OCI-LY1 (cell line): ENCODE results near the gene IGIP.

Source experiments
- H2AFZ ChIP-seq: fragments of 200-600 bp; sonication (generic), shearing (Covaris generic); 2 replicates; pipeline ENCODE4 v1.6.0; 2014; ENCODE audit warnings: antibody characterized with exemption, mild to moderate bottlenecking, low read length
- H3F3A ChIP-seq: fragments of 200-600 bp; sonication (generic), shearing (Covaris generic); 2 replicates; pipeline ENCODE4 v1.6.0; 2014; ENCODE audit warnings: mild to moderate bottlenecking, antibody characterized with exemption, low read length, moderate library complexity; ENCODE audit not compliant: insufficient read depth
- H3K27ac ChIP-seq: fragments of 200-600 bp; sonication (generic); 2 replicates; pipeline ENCODE4 v1.5.1; 2014; ENCODE audit warnings: low read length, mixed run types, mild to moderate bottlenecking, low read depth; ENCODE audit not compliant: poor library complexity, severe bottlenecking
- H3K27me3 ChIP-seq: fragments of 200-600 bp; sonication (generic); 2 replicates; pipeline ENCODE4 v1.6.0; 2014; ENCODE audit warnings: antibody characterized with exemption, mild to moderate bottlenecking, low read length, moderate library complexity; ENCODE audit not compliant: insufficient read depth
- H3K36me3 ChIP-seq: fragments of 200-600 bp; sonication (generic); 2 replicates; pipeline ENCODE4 v1.6.1; 2014; ENCODE audit warnings: mild to moderate bottlenecking, antibody characterized with exemption, low read length, moderate library complexity, mixed read lengths; ENCODE audit not compliant: insufficient read depth
- H3K4me1 ChIP-seq: fragments of 200-600 bp; sonication (generic); 2 replicates; pipeline ENCODE4 v1.5.1; 2014; ENCODE audit warnings: mild to moderate bottlenecking, low read length, moderate library complexity; ENCODE audit not compliant: insufficient read depth, severe bottlenecking
- H3K4me2 ChIP-seq: fragments of 200-600 bp; sonication (generic), shearing (Covaris generic); 2 replicates; pipeline ENCODE4 v1.6.1; 2014; ENCODE audit warnings: low read length
- H3K4me3 ChIP-seq: fragments of 200-600 bp; sonication (generic); 2 replicates; pipeline ENCODE4 v1.5.1; 2014; ENCODE audit warnings: low read length, low read depth, mild to moderate bottlenecking, mixed read lengths; ENCODE audit not compliant: poor library complexity, severe bottlenecking
- H3K79me2 ChIP-seq: fragments of 200-600 bp; shearing (Covaris generic); 2 replicates; pipeline ENCODE4 v1.6.1; 2016; ENCODE audit warnings: mixed run types, low read length, mixed read lengths; ENCODE audit not compliant: insufficient read depth
- H3K9ac ChIP-seq: fragments of 200-600 bp; sonication (generic), shearing (Covaris generic); 2 replicates; pipeline ENCODE4 v1.6.1; 2014; ENCODE audit warnings: mild to moderate bottlenecking, low read length, mixed read lengths
- H3K9me2 ChIP-seq: fragments of 200-600 bp; sonication (generic), shearing (Covaris generic); 2 replicates; pipeline ENCODE4 v1.6.1; 2014; ENCODE audit warnings: low read depth, mild to moderate bottlenecking, low read length, mixed read lengths
- H3K9me3 ChIP-seq: fragments of 200-600 bp; shearing (Covaris generic); 2 replicates; pipeline ENCODE4 v1.6.1; 2014; ENCODE audit warnings: low read length, mixed read lengths
- H4K20me1 ChIP-seq: fragments of 200-600 bp; sonication (generic), shearing (Covaris generic); 2 replicates; pipeline ENCODE4 v1.6.0; 2016; ENCODE audit warnings: mild to moderate bottlenecking, low read length; ENCODE audit not compliant: insufficient read depth
- EZH2 ChIP-seq: fragments of 200-600 bp; sonication (generic), shearing (Covaris generic); IDR thresholded peaks from 2 replicates; pipeline ENCODE4 v1.8.0; 2017; ENCODE audit warnings: borderline replicate concordance, mixed run types, mild to moderate bottlenecking, antibody characterized with exemption, low read length, moderate library complexity, mixed read lengths
- TF ChIP-seq, protein P1 (sequence below): fragments of 200-600 bp; sonication (generic), shearing (Covaris generic); IDR thresholded peaks from 2 replicates; pipeline ENCODE4 v1.5.1; 2017; ENCODE audit warnings: mild to moderate bottlenecking, antibody characterized with exemption, low read length, moderate library complexity, mixed read lengths

Gene IGIP

DNA sequence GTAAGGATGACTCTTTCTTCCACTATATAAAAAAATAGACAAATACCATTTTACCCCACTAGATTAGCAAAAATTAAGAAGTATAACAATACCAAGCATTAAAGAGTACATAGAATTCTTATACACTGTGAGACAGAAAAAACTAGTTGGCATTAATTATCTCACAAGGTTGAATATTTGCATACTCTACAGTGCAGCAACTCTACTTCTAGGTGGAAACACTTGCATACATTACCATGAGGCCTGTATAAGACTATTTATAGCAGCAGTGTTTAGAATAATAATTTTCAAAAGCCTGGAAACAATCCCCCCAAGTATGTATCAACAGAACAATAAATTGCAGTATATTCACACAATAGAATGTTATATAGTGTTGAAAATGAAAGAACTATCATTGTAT is 30.8 kb upstream of the IGIP start:
- H3K4me2 ChIP-seq, result no peak overlapping the region
- no peaks in the 10 kb centered on the region for H4K20me1 ChIP-seq
- peaks cover 7% of the 10 kb centered on the region for H3K9me3 ChIP-seq
- H3K4me1 ChIP-seq, result no peaks in the 10 kb centered on the region
- H3K36me3 ChIP-seq, result no peaks in the 10 kb centered on the region; the same call in 1 of the 2 replicates
- no peaks in the 10 kb centered on the region for H3F3A ChIP-seq
- no peak overlapping the region for H3K9ac ChIP-seq
- H3K9me2 ChIP-seq, result no peaks in the 10 kb centered on the region
- H3K79me2 ChIP-seq, result no peaks in the 10 kb centered on the region
- no peak for TF ChIP-seq EZH2
- TF ChIP-seq, protein P1, sequence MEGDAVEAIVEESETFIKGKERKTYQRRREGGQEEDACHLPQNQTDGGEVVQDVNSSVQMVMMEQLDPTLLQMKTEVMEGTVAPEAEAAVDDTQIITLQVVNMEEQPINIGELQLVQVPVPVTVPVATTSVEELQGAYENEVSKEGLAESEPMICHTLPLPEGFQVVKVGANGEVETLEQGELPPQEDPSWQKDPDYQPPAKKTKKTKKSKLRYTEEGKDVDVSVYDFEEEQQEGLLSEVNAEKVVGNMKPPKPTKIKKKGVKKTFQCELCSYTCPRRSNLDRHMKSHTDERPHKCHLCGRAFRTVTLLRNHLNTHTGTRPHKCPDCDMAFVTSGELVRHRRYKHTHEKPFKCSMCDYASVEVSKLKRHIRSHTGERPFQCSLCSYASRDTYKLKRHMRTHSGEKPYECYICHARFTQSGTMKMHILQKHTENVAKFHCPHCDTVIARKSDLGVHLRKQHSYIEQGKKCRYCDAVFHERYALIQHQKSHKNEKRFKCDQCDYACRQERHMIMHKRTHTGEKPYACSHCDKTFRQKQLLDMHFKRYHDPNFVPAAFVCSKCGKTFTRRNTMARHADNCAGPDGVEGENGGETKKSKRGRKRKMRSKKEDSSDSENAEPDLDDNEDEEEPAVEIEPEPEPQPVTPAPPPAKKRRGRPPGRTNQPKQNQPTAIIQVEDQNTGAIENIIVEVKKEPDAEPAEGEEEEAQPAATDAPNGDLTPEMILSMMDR, result no peak
- no peaks in the 10 kb centered on the region for H3K27me3 ChIP-seq
- H3K27ac ChIP-seq, result no peak overlapping the region
- H2AFZ ChIP-seq, result no peak overlapping the region
- no peak overlapping the region for H3K4me3 ChIP-seq

DNA sequence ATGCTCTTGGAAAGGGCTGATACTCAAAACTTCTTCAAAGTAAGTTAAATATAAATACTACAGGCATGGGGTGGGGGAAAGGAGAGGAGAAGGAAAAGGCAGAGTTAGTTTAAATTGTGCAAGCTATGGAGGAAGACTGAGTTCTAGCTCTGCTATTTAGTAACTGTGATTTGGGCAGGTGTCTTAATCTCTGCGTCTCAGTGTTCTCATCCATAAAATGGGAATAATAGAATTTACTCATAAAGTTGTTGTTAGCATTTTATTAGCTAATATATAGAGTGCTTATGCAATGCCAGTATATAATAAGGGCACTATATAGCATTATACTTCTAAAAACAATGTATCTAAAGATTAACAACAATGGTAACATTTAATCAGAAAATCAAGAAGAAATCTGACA is 24.6 kb upstream of the IGIP start:
- Histone ChIP-seq H3K9me2 (no peaks in the 10 kb centered on the region), H4K20me1 (no peaks in the 10 kb centered on the region), H3K27me3 (no peaks in the 10 kb centered on the region), H3K9me3 (no peaks in the 10 kb centered on the region), H2AFZ (no peak overlapping the region), H3K4me2 (no peak overlapping the region), H3K4me1 (no peaks in the 10 kb centered on the region), H3K9ac (no peak overlapping the region), H3F3A (no peaks in the 10 kb centered on the region), H3K79me2 (no peaks in the 10 kb centered on the region), H3K4me3 (no peak overlapping the region), H3K27ac (no peak overlapping the region), H3K36me3 (no peaks in the 10 kb centered on the region)
- TF ChIP-seq EZH2, result no peak
- TF ChIP-seq, protein P1, result no peak

DNA sequence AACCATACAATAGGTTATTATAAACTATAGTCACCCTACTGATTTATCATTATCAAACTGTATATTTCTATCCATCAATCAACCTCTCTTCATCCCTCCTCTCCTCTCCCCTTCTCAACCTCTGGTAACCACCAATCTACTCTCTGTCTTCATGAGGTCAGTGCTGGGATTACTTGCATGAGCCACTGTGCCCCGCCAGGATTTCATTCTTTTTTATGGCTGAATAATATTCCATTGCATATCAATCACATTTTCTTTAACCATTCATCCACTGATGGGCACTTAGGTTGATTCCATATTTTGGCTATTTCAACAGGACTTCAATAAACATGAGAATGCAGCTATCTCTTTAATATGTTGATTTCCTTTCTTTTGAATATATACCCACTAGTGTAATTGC is 22.6 kb upstream of the IGIP start:
- Histone ChIP-seq H3K4me2 (no peak overlapping the region), H3K4me3 (no peak overlapping the region), H3K9me3 (no peaks in the 10 kb centered on the region), H3K4me1 (peaks cover 8% of the 10 kb centered on the region), H2AFZ (no peak overlapping the region), H3F3A (no peaks in the 10 kb centered on the region; the same call in 1 of the 2 replicates), H3K79me2 (no peaks in the 10 kb centered on the region), H3K27ac (no peak overlapping the region), H3K36me3 (no peaks in the 10 kb centered on the region), H3K9ac (no peak overlapping the region), H3K27me3 (no peaks in the 10 kb centered on the region), H3K9me2 (no peaks in the 10 kb centered on the region), H4K20me1 (no peaks in the 10 kb centered on the region)
- TF ChIP-seq, protein P1, result no peak
- no peak for TF ChIP-seq EZH2
